Measurements from ENCODE around the gene MAPK4. TPM values are rescaled to one million over a fixed set of nuclear protein-coding genes. Genes with fewer than 3 reads are reported as not detected.

The MAPK4 gene
- polyA plus RNA-seq, 4 donors = 8.2 to 10.2 (median 8.4) TPM

GRCh38 chr18:50647792-50648191 lies 87.9 kb downstream of the MAPK4 start:
- no peak for DNase-seq (ENCODE audit: low read depth in 4 of 4, low spot score in 2 of 4)

- DNase-seq (ENCODE audit: low read depth in 4 of 4, low spot score in 2 of 4) = no peak
Observed at GRCh38 chr18:50649821-50650220, 89.9 kb downstream of the MAPK4 start.

- no peak for DNase-seq (ENCODE audit: low read depth in 4 of 4, low spot score in 2 of 4)
Observed at GRCh38 chr18:50651334-50651733, 91.4 kb downstream of the MAPK4 start.

GRCh38 chr18:50653402-50654093 lies 93.7 kb downstream of the MAPK4 start:
- no peak for DNase-seq (ENCODE audit: low read depth in 4 of 4, low spot score in 2 of 4)

GRCh38 chr18:50654211-50654610 lies 94.3 kb downstream of the MAPK4 start:
- no peak for DNase-seq (ENCODE audit: low read depth in 4 of 4, low spot score in 2 of 4)

- no peak for DNase-seq (ENCODE audit: low read depth in 4 of 4, low spot score in 2 of 4)
Observed at GRCh38 chr18:50654658-50655550, 95.0 kb downstream of the MAPK4 start.

GRCh38 chr18:50656396-50656795 lies 96.5 kb downstream of the MAPK4 start:
- DNase-seq (ENCODE audit: low read depth in 4 of 4, low spot score in 2 of 4) = no peak

- DNase-seq (ENCODE audit: low read depth in 4 of 4, low spot score in 2 of 4) = no peak
Observed at GRCh38 chr18:50656841-50657470, 97.1 kb downstream of the MAPK4 start.

GRCh38 chr18:50658601-50659000 lies 98.7 kb downstream of the MAPK4 start:
- no peak for DNase-seq (ENCODE audit: low read depth in 4 of 4, low spot score in 2 of 4)

- no peak for DNase-seq (ENCODE audit: low read depth in 4 of 4, low spot score in 2 of 4)
Observed at GRCh38 chr18:50659091-50660003, 99.5 kb downstream of the MAPK4 start.

GRCh38 chr18:50661013-50661412 lies 101.1 kb downstream of the MAPK4 start:
- DNase-seq (ENCODE audit: low read depth in 4 of 4, low spot score in 2 of 4) = no peak

- DNase-seq (ENCODE audit: low read depth in 4 of 4, low spot score in 2 of 4) = no peak
Observed at GRCh38 chr18:50662177-50662576, 102.3 kb downstream of the MAPK4 start.

- DNase-seq (ENCODE audit: low read depth in 4 of 4, low spot score in 2 of 4) = no peak
Observed at GRCh38 chr18:50662775-50663383, 103.0 kb downstream of the MAPK4 start.

GRCh38 chr18:50663626-50664441 lies 103.9 kb downstream of the MAPK4 start:
- no peak for DNase-seq (ENCODE audit: low read depth in 4 of 4, low spot score in 2 of 4)

- no peak for DNase-seq (ENCODE audit: low read depth in 4 of 4, low spot score in 2 of 4)
Observed at GRCh38 chr18:50665015-50665414, 105.1 kb downstream of the MAPK4 start.

GRCh38 chr18:50665519-50665918 lies 105.6 kb downstream of the MAPK4 start:
- DNase-seq (ENCODE audit: low read depth in 4 of 4, low spot score in 2 of 4) = no peak

GRCh38 chr18:50666536-50666935 lies 106.6 kb downstream of the MAPK4 start:
- no peak for DNase-seq (ENCODE audit: low read depth in 4 of 4, low spot score in 2 of 4)

GRCh38 chr18:50671376-50671775 lies 111.5 kb downstream of the MAPK4 start:
- DNase-seq (ENCODE audit: low read depth in 4 of 4, low spot score in 2 of 4) = no peak

GRCh38 chr18:50674307-50674980 lies 114.6 kb downstream of the MAPK4 start:
- DNase-seq (ENCODE audit: low read depth in 4 of 4, low spot score in 2 of 4) = no peak

All from left renal cortex interstitium (tissue), 4 donors.